ENCODE measurements around the gene GREM1.

DNA sequence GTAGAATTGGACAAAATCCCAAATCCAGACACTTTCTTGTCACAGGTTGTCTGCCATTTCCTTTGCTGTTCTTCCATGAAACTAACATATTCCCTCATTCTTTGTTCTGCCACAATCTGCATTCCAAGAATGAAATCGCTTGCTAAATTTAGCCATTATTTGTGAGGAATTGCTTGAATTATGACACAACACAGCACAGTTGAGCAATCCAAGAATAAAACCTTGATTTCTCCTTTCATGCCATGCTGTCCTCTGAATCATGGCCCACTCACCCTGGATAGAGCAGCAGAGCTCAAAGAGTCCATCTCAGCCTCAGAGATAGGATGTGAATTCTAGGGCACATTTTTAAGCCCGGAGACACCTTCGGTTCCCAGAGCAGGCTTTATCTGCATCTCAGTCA, 35.2 kb upstream of the GREM1 start:
- no peak for TF ChIP-seq RAD21 (IDR thresholded peaks at IDR 0.05; ENCODE audit: low read length)
- TF ChIP-seq, protein P1, sequence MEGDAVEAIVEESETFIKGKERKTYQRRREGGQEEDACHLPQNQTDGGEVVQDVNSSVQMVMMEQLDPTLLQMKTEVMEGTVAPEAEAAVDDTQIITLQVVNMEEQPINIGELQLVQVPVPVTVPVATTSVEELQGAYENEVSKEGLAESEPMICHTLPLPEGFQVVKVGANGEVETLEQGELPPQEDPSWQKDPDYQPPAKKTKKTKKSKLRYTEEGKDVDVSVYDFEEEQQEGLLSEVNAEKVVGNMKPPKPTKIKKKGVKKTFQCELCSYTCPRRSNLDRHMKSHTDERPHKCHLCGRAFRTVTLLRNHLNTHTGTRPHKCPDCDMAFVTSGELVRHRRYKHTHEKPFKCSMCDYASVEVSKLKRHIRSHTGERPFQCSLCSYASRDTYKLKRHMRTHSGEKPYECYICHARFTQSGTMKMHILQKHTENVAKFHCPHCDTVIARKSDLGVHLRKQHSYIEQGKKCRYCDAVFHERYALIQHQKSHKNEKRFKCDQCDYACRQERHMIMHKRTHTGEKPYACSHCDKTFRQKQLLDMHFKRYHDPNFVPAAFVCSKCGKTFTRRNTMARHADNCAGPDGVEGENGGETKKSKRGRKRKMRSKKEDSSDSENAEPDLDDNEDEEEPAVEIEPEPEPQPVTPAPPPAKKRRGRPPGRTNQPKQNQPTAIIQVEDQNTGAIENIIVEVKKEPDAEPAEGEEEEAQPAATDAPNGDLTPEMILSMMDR (conservative IDR thresholded peaks at IDR 0.05; ENCODE audit: low read depth, low read length) = no peak
- no peak for TF ChIP-seq RCOR1 (IDR thresholded peaks at IDR 0.05; ENCODE audit: insufficient replicate concordance, low read length)
- TF ChIP-seq POLR2A (IDR thresholded peaks at IDR 0.05; ENCODE audit: low read depth, low read length) = peak; percentile 49; the same call in 1 of the 2 replicates
- TF ChIP-seq FOS (IDR thresholded peaks at IDR 0.05; ENCODE audit: low read depth, low read length) = peak; percentile 62
